Right lobe of liver (tissue), 4 donors: ENCODE results near the gene LHCGR.

Experiments
- POLR2A ChIP-seq: fragments of 450-650 bp; IDR thresholded peaks from one replicate; pipeline ENCODE4 v1.6.1; 2017; ENCODE audit warnings: antibody characterized with exemption, mild to moderate bottlenecking
- TF ChIP-seq, protein P1 (sequence below), 4 donors: fragments of 200-600 bp in 3 of 4; fragments of 450-650 bp in 1 of 4; IDR thresholded peaks; one replicate each; pipeline versions ENCODE4 v1.5.1 to v1.8.0; 2016 to 2022; ENCODE audit warnings: antibody characterized with exemption in 4 of 4, mild to moderate bottlenecking in 2 of 4
- donor health status: DM: no; HTN: no; CAD: no.
- donor health status: DM: no; HTN: no; CAD: no.
- donor health status: DM: no; HTN: yes; CAD: no.

GRCh38 chr2:48749291-48750127 lies 6.0 kb downstream of the LHCGR start:
- TF ChIP-seq, protein P1, sequence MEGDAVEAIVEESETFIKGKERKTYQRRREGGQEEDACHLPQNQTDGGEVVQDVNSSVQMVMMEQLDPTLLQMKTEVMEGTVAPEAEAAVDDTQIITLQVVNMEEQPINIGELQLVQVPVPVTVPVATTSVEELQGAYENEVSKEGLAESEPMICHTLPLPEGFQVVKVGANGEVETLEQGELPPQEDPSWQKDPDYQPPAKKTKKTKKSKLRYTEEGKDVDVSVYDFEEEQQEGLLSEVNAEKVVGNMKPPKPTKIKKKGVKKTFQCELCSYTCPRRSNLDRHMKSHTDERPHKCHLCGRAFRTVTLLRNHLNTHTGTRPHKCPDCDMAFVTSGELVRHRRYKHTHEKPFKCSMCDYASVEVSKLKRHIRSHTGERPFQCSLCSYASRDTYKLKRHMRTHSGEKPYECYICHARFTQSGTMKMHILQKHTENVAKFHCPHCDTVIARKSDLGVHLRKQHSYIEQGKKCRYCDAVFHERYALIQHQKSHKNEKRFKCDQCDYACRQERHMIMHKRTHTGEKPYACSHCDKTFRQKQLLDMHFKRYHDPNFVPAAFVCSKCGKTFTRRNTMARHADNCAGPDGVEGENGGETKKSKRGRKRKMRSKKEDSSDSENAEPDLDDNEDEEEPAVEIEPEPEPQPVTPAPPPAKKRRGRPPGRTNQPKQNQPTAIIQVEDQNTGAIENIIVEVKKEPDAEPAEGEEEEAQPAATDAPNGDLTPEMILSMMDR (IDR thresholded peaks at IDR 0.05) = no peak
- no peak for TF ChIP-seq POLR2A
